Cardiac muscle cell (in vitro differentiated cells and primary cell): ENCODE measurements around the gene CCDC88C. TPM values are rescaled to one million over a fixed set of nuclear protein-coding genes. Genes with fewer than 3 reads are reported as not detected.

Experiments used
- DNase-seq, 2 donors: peaks; one replicate each; pipeline versions ENCODE4 v3.0.0 to v3.0.0-alpha.2; 2010 to 2017; ENCODE audit warnings: low read depth in 1 of 2, low spot score in 1 of 2
- H3K27ac ChIP-seq: fragments of 200-600 bp; sonication (generic); 2 replicates; pipeline ENCODE4 v1.5.1; 2016
- H3K27me3 ChIP-seq: fragments of 200-600 bp; sonication (generic); 2 replicates; pipeline ENCODE4 v1.6.0; 2016; ENCODE audit warnings: control low read depth
- H3K36me3 ChIP-seq: fragments of 200-600 bp; sonication (generic); 2 replicates; pipeline ENCODE4 v1.5.1; 2016; ENCODE audit warnings: control low read depth
- H3K4me1 ChIP-seq: fragments of 200-600 bp; sonication (generic); 2 replicates; pipeline ENCODE4 v1.8.1; 2017; ENCODE audit warnings: low read depth, mild to moderate bottlenecking, mixed run types
- H3K4me3 ChIP-seq: fragments of 200-600 bp; sonication (generic); 2 replicates; pipeline ENCODE4 v1.5.1; 2016; ENCODE audit warnings: mild to moderate bottlenecking
- H3K9me3 ChIP-seq: fragments of 200-600 bp; sonication (generic); 2 replicates; pipeline ENCODE4 v1.5.1; 2017; ENCODE audit warnings: low read depth, mild to moderate bottlenecking, control low read depth
- polyA plus RNA-seq: library from polyadenylated mRNA; unstranded; fragments of >200 nt; fragmentation: Nextera tagmentation; extraction: Ambion mirVana; gene quantifications from 2 replicates; pipeline ENCODE4 v1.2.1, GENCODE V29; 2016
- total RNA-seq: library from RNA; depleted of rRNA; stranded (reverse); fragments of >200 nt; gene quantifications from 2 replicates; pipeline ENCODE4 v1.2.3, GENCODE V29; 2016
- TF ChIP-seq, protein P1 (sequence below): IDR thresholded peaks from 2 replicates; pipeline ENCODE4 v1.5.1; 2012; ENCODE audit warnings: low read depth, mild to moderate bottlenecking, low read length

CCDC88C gene
- total and polyA plus RNA-seq, 2 experiments from 2014 or later, result 0.49 to 1.2 TPM

GRCh38 chr14:91282954-91283645, 134.5 kb downstream of the CCDC88C start:
- Histone ChIP-seq H3K27ac (no peak overlapping the region), H3K4me3 (no peak overlapping the region), H3K9me3 (no peaks in the 10 kb centered on the region), H3K27me3 (no peaks in the 10 kb centered on the region), H3K4me1 (peaks cover 21% of the 10 kb centered on the region), H3K36me3 (no peaks in the 10 kb centered on the region)
- no peak for DNase-seq
- TF ChIP-seq, protein P1, sequence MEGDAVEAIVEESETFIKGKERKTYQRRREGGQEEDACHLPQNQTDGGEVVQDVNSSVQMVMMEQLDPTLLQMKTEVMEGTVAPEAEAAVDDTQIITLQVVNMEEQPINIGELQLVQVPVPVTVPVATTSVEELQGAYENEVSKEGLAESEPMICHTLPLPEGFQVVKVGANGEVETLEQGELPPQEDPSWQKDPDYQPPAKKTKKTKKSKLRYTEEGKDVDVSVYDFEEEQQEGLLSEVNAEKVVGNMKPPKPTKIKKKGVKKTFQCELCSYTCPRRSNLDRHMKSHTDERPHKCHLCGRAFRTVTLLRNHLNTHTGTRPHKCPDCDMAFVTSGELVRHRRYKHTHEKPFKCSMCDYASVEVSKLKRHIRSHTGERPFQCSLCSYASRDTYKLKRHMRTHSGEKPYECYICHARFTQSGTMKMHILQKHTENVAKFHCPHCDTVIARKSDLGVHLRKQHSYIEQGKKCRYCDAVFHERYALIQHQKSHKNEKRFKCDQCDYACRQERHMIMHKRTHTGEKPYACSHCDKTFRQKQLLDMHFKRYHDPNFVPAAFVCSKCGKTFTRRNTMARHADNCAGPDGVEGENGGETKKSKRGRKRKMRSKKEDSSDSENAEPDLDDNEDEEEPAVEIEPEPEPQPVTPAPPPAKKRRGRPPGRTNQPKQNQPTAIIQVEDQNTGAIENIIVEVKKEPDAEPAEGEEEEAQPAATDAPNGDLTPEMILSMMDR, result no peak

GRCh38 chr14:91281346-91281745, 136.3 kb downstream of the CCDC88C start:
- Histone ChIP-seq H3K27ac (no peak overlapping the region), H3K36me3 (no peaks in the 10 kb centered on the region)

GRCh38 chr14:91280129-91280528, 137.5 kb downstream of the CCDC88C start:
- Histone ChIP-seq H3K9me3 (no peaks in the 10 kb centered on the region), H3K27ac (no peak overlapping the region), H3K4me3 (no peak overlapping the region), H3K27me3 (no peaks in the 10 kb centered on the region), H3K4me1 (peaks cover 17% of the 10 kb centered on the region), H3K36me3 (no peaks in the 10 kb centered on the region)
- TF ChIP-seq, protein P1, result no peak
- no peak for DNase-seq

More at GRCh38 chr14:91281346-91281745, 136.3 kb downstream of the CCDC88C start:
- Histone ChIP-seq H3K4me1 (peaks cover 21% of the 10 kb centered on the region), H3K9me3 (no peaks in the 10 kb centered on the region), H3K4me3 (no peak overlapping the region), H3K27me3 (no peaks in the 10 kb centered on the region)
- no peak for DNase-seq
- TF ChIP-seq, protein P1, result no peak

DNA sequence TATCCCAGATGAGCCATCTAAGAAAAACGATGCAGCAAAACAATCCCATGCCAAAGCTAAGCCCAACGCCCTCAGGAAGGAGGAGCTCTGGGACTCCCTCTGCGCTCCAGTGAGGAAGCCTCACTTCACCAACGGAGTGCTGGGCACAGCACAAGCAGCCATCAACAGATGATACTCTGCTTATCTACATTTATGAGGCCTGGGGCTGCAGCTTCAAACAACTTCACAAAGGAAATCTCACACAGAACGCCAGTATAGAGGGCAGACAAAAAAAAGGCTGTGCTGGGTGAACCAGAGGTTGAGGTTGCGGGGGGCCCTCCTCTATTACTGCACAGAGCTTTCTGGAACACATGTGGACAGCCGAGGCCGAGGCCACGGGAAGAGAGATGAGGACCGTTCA, 138.3 kb downstream of the CCDC88C start:
- TF ChIP-seq, protein P1, result no peak
- Histone ChIP-seq H3K27me3 (no peaks in the 10 kb centered on the region), H3K4me1 (peaks cover 9% of the 10 kb centered on the region), H3K9me3 (no peaks in the 10 kb centered on the region), H3K4me3 (no peak overlapping the region), H3K27ac (no peak overlapping the region), H3K36me3 (no peaks in the 10 kb centered on the region)
- DNase-seq, result no peak

DNA sequence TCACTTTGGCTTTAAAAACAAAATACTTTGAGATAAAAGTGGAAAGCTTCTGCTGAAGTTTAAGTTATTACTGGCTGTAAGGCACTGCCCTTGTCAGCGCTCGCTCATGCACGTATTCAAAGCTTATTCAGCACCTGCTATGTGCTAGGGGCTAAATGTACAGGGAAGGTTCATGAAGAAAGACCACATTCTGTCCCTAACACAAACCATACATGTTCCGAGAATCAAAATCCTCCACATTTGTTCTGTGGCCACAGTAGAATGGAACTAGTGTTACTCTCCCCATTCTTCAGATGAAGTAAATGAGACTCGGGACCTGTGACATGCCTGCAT, 139.3 kb downstream of the CCDC88C start:
- no peak overlapping the region for H3K4me3 ChIP-seq
- no peaks in the 10 kb centered on the region for H3K36me3 ChIP-seq
- H3K9me3 ChIP-seq, result no peaks in the 10 kb centered on the region
- TF ChIP-seq, protein P1, result no peak
- no peak for DNase-seq
- no peaks in the 10 kb centered on the region for H3K4me1 ChIP-seq
- H3K27me3 ChIP-seq, result no peaks in the 10 kb centered on the region
- H3K27ac ChIP-seq, result no peak overlapping the region
